HG03095 (cell line): ENCODE data around the gene MRS2.

ENCODE experiments used
- ATAC-seq: cut with Tn5 transposase; IDR thresholded peaks from one replicate; pipeline ENCODE4 v1.9.1; 2021; ENCODE audit warnings: moderate library complexity; ENCODE audit not compliant: unreplicated experiment

MRS2 gene

DNA sequence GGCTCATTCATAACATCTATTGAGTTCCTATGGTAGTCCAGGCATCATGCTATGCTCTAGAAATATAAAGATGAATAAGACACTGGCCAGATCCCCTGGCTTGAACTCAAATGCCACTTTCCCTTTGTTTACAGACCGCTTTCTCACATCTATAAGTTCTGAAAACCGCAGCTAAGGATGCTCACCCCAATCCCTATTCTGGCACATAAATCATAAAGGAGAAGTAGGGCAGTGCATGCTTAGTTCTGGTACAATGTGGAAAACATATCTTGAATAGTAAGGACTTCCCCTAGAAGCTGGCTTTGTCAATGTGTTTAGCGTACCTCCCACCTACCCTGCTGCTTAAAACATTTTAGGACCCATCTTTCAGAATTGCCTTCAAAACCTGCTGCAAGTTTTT lies 26.4 kb downstream of the MRS2 start:
- ATAC-seq: no peak

DNA sequence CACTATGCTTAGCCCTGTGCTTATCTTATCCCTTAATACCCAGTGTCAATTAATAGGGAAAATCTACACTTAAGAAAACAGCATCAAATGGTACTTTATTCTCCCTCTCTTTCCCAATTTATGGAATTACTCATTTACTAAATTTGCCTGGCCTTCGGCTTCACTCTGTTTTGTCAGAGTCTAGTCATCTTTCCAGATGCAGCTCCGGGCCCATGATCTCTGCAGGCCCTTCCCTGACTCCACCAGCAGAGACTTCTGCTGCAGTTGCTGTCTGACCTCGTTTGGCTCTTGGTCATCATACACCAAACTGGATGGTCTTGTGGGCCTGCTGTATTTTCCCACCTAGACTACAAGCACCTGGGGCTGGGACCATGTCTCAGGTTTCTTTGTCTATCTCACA lies 27.4 kb downstream of the MRS2 start:
- ATAC-seq: no peak

DNA sequence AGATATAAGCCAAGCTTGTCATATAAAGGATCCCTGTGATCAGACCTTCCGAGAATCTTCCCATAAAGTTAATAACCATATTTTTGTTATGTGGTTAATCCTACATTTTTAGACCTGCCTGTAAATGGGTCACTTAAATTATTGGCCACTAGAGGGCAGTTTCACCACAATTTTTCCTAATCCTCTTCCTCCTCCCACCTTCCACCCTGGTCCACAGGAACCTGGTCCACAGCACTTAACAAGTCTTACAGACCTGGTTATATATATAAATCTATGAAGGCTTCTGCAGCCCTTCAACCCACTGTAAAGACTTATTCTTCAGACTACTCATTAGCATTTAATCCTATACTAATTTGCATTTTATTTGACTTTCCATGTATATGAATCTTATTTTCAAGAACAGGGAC lies 28.3 kb downstream of the MRS2 start:
- ATAC-seq: no peak

DNA sequence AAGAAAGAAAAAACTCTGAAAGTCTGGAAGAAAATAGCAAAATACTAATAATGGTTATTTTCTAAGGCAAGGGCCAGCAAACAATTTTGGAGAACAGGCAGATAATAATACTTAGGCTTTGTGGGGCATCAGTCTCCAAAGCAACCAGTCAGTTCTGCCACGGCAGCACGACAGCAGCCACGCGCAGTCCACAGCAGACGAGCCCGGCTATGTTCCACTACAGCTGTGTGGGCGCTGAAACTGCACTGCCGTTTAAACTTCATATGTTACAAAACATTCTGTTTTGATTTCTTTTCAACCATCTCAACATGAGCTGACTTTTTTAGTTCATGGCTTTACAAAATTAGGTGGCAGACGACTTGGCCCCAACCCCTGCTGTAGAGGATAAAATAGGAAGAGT lies 29.9 kb downstream of the MRS2 start:
- ATAC-seq: no peak

DNA sequence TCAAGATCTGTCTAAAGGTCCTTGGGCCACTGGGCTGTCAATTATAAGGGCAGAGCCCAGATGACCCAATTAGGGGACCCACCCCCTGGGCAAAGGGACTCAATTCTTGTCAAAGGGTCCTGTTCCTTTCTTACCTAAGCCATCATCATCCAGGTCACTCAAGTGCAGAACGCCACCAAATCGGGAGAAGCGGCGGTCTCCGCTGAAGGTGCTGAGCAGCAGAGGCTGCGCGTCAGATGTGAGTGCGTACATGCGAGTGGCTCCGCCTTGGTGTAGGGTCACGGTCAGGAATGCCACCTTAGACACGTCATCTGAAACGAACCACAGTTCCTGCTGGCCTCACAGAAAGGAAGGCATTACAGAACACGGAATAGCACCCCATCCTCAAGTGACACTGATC lies 34.2 kb downstream of the MRS2 start:
- no peak for ATAC-seq

DNA sequence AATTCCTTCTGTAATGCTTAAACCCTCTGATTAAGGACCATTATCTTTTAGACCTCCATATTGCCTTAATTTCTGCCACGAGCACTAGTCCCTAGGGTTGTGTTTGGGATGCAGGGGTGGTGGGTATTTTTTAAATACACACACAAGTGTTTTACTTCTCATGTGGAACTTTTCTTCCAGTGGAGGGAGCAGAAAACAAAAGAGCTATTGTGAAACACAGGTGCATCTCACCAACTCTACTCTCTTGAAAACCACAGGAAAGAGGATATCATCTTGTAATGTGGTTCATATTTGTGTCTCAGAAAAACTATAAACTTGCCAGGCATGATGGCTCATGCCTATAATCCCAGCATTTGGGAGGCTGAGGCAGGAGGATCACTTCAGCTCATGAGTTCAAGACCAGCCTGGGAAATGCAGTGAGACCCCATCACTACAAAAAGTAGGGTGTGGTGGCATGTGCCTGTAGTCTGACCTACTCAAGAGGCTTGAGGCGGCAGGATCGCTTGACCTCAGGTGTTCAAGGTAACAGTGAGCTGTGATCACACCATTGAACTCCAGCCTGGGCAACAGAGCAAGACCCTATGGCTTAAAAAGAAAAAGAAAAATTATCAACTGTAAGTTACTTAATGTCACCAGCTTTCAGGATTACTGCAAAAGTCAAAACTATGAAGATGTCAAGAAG lies 37.3 kb downstream of the MRS2 start:
- no peak for ATAC-seq

DNA sequence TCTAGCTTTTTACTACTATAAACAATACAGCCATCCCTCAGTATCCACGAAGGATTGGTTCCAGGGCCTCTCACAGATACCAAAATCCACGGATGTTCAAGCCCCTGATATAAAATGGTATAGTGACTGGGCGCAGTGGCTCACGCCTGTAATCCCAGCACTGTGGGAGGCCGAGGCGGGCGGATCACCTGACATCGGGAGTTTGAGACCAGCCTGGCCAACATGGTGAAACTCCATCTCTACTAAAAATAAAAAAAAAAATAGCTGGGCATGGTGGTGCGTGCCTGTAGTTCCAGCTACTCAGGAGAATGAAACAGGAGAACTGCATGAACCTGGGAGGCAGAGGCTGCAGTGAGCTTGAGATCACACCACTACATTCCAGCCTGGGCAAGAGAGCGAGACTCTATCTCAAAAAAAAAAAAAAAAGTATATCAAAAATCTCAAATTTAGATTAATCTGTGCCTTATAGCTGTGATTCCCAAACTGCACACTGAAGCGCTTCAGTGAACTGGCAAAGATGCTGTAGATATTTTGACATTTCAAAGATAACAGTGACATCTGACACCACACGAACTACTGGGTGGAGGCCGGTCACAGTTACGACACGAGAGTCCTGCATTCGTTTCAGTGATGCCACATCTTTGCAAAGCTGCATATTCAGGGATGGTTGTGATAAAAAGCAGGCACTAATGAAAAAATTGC lies 38.3 kb downstream of the MRS2 start:
- ATAC-seq: no peak

DNA sequence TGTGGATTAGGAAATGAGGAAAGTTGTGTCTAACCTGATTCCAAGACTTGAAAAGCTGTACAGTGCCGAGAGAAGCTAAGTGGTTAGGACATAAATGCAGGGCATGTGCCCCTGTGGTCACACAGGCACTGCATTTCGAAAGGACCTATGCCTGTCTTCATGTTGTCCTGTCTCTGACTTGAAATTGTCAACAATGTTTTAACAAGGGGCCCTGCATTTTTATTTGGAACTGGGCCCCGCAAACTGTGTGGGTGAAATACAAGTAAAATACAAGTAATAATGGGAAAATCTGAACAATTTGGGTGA lies 38.8 kb downstream of the MRS2 start:
- ATAC-seq: no peak

DNA sequence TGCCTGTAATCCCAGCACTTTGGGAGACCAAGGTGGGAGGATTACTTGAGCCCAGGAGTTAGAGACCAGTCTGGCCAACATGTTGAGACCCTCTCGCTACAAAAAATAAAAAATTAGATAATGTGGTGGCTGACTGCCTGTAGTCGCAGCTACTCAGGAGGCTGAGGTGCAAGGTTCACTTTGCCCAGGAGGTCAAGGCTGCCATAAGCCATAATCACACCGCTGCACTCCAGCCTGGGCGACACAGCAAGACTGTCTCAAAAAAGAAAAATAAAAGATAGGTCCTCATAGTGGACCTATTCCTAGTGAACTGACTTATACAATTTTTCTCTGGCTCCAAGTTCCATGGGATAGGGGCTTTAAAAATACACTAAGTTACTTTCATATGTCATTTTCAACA lies 41.9 kb downstream of the MRS2 start:
- no peak for ATAC-seq

DNA sequence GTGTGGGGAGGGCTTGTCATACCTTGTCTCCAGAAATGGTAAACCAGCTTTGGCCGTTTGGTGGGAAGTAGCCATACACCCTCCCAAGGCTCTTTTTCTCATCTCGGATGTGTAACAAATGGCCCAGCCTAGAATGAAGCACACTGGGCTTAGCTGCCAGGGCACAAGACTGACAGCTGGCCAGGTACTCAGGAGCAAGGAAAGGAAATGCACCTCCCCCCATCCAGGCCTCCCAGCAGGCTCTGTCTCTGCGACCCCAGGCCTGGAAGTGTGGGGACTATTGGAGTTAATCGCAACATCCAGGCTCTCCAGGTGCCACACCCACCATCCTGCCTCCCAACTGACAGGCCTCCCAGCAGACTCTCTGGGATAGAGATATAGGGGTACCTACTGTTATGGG lies 43.0 kb downstream of the MRS2 start:
- no peak for ATAC-seq

DNA sequence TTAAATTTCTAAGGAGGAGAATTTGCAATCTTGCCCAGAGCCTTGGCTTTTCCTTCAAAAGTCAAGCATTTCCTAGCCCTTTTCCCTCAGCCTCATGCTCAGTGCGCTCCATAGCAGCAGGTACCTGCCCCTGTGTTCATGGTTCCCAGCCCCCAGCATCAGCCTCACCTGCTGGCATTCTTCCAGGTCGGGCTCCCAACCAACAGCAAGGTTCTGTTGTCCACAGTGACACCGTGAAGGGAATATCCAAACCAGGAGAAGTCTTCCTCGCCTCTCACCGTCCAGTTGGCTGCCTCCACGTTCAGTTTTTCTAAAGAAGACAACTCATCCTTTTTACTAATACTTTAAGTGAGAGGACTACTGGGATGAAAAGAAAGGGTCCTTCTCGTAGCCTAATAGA lies 43.9 kb downstream of the MRS2 start:
- no peak for ATAC-seq

DNA sequence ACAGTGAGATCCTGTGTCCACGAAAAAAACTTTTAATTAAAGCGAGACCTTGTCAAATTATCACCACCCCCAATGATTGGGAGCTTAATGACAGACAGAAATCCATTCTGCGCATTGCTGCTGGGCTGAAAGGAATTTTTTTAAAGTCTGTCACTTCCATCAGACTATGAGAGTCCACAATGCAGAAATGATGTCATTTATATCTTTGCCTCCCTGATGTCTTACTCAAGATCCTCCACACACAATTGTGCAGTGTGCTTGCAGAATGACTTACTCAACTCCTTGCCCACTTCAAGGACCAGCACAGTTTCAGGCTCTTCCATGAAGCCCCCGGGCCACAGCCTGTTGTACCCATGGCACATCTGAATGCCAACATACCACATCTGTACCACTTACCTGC lies 45.7 kb downstream of the MRS2 start:
- ATAC-seq: no peak

DNA sequence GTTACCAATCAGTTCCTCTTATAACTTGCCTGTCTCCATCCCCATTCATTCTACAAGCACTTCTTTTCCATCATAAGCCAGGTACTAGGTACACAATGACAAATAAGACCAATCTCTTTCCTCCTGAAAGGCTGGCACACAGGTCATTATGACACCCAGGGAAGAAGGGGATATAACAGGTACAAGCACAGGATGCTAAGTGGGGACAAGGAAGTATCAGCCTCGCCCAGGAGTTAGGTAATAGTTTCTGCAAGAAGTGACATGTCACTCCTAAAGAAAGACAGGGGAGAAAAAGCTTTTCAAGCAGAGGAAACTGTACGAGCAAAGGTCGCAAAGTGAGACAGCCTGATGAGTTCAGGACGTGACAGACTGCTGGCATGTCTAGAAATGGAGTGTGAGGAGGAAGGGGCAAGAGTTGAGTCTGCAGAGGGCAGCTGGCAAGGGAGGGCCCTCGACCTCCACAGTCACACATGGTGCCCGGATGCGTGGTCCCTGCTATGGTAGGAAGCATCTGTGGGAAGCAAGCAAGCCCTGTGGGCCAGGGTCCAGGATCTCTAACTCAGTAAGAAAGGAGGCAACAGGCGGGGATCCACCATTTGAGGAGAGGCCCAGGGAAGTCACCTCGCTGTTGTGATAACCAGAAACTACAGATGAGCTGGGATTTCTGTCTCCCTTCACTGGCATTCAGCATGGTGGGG lies 46.2 kb downstream of the MRS2 start:
- no peak for ATAC-seq

DNA sequence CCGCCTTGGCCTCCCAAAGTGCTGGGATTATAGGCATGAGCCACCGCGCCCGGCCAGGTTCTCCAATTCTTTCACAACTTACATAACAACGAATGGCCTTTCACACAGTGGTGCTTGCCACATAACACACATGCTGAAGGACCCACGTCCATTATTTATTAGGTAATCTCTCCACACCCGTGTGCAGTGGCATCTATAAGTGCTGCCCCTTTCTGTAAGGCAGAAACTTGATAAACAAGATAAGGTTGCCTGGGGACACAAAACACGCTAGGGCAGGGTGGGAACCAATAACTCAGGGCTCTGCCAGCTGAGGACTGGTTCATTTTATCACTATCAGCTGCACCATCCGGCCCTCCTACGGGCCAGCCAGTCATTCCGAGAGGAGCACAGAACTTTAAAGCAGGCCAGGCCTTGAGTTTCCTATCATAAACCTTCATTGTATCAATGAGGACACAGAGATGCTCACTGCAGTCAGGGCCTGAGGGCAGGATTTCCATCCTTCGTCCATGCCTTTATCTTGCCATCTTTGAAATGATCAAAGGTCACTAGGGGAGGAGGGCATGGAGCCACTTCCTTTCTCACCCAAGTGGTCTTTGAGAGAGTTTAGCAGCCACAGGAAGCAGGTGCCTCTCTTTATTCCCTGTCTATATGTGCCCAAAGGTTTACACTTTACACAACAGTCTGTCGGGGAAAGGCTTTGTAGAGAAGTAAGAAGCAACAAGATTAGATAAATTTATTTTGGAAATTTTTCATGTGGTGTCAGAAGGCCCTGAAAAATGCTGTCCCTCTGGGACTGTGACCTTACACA lies 49.0 kb downstream of the MRS2 start:
- no peak for ATAC-seq

DNA sequence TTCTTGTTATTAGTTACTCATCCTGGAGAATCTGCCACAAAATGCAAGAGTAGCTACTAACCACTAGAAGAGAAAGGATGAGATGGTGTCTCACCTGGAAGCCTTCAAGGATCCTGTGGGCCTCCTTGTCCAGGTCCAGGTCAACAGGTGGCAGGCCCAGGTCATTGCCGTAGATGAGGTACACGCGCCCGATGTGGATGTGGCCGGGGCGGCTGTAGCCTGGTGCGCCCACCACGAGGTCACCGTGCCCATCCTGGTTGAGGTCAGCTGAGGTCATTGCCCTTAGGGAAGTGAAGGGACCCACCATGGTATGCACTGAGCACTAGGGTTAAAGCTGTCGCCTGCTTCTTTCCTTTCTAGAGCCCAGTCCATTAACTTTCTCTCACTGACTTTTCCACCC lies 51.2 kb downstream of the MRS2 start:
- no peak for ATAC-seq

DNA sequence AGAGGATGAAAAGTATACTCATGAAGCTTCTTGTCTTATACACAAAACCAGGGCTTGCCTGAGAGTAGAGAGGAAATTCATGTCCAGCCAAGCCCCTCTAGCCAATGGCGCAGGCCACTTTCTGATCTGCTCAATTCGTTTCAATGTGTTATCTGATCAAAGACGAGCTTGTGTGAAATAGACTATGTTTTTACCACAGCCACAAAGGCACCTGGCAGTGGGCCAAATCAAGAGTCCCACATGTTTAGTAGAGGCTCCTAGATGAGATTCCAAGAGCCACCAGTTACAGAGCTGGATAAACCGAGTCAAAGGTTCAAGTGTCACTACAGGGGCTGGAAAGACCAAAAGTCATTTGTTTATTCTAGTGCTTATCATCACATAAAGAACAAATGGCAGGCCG lies 51.7 kb downstream of the MRS2 start:
- ATAC-seq: no peak

DNA sequence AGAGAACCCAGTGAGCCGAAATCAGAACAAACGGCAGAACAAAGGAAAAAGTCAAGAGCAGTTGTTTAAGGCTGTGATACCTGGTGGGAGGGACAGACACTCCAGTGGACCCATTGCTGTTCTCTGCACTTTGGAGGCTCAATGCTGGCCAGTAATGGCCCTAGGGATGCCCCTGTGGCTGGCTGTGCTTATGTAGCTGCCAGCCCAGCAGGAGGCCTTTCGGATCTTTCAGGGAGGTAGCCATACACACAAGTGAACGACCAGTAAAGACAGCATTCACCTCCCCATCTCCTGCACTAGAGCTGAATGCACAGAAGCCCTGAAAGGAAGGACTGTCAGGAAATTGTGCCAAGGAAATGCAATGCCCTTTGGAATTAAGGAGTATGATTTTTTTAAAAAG lies 52.3 kb downstream of the MRS2 start:
- ATAC-seq: no peak

DNA sequence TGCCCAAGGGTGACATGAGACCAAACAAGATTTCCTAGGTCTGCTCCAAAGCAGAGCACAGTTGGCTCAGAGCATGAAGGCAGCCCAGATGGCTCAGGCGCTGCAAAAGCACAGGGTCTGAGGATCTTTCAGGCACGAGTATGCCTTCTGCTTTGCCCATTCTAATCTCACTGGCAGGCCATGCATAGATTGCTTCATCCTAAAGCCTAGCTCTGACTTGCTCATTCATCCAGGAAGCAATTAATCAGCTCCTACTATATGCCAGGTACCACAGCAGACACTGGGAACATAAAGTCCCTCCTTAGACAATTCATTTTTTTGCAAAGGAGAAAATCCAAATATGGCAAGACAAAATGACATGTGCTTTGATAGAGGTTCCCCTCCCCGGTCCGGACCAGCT lies 55.4 kb downstream of the MRS2 start:
- no peak for ATAC-seq

DNA sequence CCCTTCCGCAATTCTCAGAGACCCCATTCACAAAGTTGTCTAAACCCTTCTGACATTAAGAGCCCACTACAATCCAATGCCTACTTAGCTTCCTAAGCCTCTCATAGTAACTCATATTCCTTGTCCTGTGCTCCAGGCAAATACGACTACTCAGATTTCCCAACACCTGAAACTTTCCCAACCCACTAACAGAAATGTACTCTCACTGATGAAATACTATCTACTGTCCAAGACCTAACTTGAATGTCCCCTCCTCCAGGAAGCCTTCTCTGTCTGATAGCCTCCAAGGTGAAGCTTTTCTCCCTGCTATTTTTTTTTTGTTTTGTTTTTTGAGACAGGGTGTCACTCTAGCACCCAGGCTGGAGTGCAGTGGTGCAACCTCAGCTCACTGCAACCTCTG lies 56.2 kb downstream of the MRS2 start:
- ATAC-seq: no peak

DNA sequence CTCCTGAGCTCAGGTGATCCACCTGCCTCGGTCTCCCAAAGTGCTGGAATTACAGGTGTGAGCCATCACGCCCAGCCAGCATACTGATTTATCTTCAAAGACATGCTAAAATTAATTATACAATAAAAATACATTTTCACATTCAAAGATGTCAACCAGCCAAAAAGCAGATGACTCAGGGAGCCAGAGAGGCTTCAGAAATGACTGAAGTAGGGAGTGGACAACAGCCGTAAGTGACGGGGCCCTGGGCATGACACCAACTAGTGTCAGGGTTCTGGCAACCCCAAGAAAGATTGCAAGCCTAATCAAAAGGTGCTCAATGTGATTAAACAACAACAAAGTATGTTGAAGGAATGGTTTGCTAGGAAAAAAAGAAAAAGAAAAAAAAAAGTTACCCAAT lies 58.2 kb downstream of the MRS2 start:
- ATAC-seq: no peak

DNA sequence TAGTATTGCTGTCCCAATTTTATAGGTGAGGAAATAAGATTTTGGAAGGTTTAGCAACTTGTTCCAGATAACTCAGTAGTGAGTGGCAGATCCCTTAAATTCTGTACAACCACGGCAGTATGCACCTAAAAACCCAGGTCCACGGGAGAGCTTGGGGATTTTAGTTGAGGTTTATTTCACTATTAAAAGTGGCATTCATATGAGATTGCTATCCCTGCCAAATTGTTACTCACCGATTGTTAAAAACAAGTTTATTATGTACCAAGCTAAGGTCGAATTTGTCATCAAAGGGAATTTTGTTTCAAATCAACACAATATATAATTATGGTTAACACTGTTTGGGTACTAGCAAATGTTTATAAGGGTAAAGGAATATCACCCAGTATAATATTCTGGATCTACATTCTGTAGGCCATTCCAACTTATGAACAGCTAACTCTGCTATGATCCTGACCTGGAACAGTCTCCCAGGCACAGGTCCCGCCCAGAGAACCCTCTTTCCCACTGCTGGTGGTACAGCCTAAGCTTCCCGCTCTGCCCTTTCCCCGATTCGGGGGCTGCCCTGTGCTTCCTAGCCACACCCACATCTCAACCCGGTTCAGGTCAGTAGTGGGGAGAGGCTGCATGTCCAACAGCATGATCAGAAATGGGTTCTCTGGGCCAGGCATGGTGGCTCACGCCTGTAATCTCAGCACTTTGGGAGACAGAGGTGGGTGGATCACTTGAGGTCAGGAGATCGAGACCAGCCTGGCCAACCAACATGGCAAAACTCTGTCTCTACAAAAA lies 61.7 kb downstream of the MRS2 start:
- no peak for ATAC-seq
